Measurements from ENCODE around the gene FUBP1.
"Not testable (repeated sequence)": the region's sequence is repeated elsewhere in the genome, so short reads cannot be mapped to it uniquely, and the experiment has no call there.

The FUBP1 gene

GRCh38 chr1:77987919-77988318 lies 9.0 kb upstream of the FUBP1 start:
- no peak for DNase-seq

GRCh38 chr1:77986810-77987209 lies 7.9 kb upstream of the FUBP1 start:
- no peak for DNase-seq

GRCh38 chr1:77984629-77985028 lies 5.8 kb upstream of the FUBP1 start:
- DNase-seq, result no peak

- no peak for DNase-seq
Observed at GRCh38 chr1:77983997-77984355, 5.1 kb upstream of the FUBP1 start.

- not testable (repeated sequence) for DNase-seq
Observed at GRCh38 chr1:77983352-77983996, 4.6 kb upstream of the FUBP1 start.

GRCh38 chr1:77978293-77978968 lies 441 bp downstream of the FUBP1 start:
- peak; percentile 17 to 61 (median 54) for DNase-seq

GRCh38 chr1:77977989-77978292 lies 931 bp downstream of the FUBP1 start:
- no peak for DNase-seq

- DNase-seq, result no peak
Observed at GRCh38 chr1:77976433-77977076, 2.3 kb downstream of the FUBP1 start.

- DNase-seq, result no peak
Observed at GRCh38 chr1:77975907-77976306, 3.0 kb downstream of the FUBP1 start.

GRCh38 chr1:77975386-77975785 lies 3.5 kb downstream of the FUBP1 start:
- no peak for DNase-seq

- DNase-seq, result no peak
Observed at GRCh38 chr1:77972080-77972479, 6.8 kb downstream of the FUBP1 start.

- DNase-seq, result no peak
Observed at GRCh38 chr1:77970192-77970591, 8.7 kb downstream of the FUBP1 start.

- no peak for DNase-seq
Observed at GRCh38 chr1:77966291-77966690, 12.6 kb downstream of the FUBP1 start.

GRCh38 chr1:77961392-77961791 lies 17.5 kb downstream of the FUBP1 start:
- DNase-seq, result no peak

- DNase-seq, result no peak
Observed at GRCh38 chr1:77958850-77959249, 20.0 kb downstream of the FUBP1 start.

- no peak for DNase-seq
Observed at GRCh38 chr1:77958391-77958790, 20.5 kb downstream of the FUBP1 start.

GRCh38 chr1:77956464-77956863 lies 22.4 kb downstream of the FUBP1 start:
- no peak for DNase-seq

- DNase-seq, result no peak
Observed at GRCh38 chr1:77955709-77956108, 23.2 kb downstream of the FUBP1 start.

- DNase-seq, result no peak
Observed at GRCh38 chr1:77954521-77954920, 24.4 kb downstream of the FUBP1 start.

GRCh38 chr1:77953907-77954306 lies 25.0 kb downstream of the FUBP1 start:
- no peak for DNase-seq

GRCh38 chr1:77951328-77951727 lies 27.5 kb downstream of the FUBP1 start:
- no peak for DNase-seq

- no peak for DNase-seq
Observed at GRCh38 chr1:77950873-77951272, 28.0 kb downstream of the FUBP1 start.

GRCh38 chr1:77948841-77949424 lies 29.9 kb downstream of the FUBP1 start:
- DNase-seq, result no peak

GRCh38 chr1:77945345-77945744 lies 33.5 kb downstream of the FUBP1 start:
- no peak for DNase-seq

All from activated CD4-positive, CD25-positive, alpha-beta regulatory T cell (primary cell).